Measurements from ENCODE around the gene DNAH10.
A peak's percentile ranks its signal among the peaks of the same experiment; 100 is the strongest.

DNAH10 gene

GRCh38 chr12:123956249-123956648 lies 194.1 kb downstream of the DNAH10 start:
- no peak for DNase-seq

- no peak for DNase-seq
Observed at GRCh38 chr12:123957196-123957595, 195.1 kb downstream of the DNAH10 start.

DNA sequence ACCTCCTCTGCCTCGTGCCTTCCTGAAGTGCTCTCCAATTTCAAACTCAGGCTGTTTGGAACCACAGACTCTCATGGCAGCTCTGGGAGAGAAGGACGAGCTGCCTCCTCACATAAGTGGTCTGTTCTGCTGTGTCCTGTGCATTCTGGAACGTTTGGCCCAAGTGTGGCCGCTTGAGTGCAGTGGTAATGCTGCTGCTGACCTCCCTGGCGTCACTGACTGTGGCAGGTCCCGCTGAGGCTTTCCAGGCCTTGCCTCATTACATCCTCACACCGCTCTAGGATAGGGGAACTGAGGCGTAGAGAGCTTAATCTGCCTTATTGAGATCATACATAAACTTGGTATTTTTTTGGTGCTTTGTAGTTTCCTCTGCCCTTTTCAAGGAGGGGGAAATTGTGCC lies 196.4 kb downstream of the DNAH10 start:
- no peak for DNase-seq

DNA sequence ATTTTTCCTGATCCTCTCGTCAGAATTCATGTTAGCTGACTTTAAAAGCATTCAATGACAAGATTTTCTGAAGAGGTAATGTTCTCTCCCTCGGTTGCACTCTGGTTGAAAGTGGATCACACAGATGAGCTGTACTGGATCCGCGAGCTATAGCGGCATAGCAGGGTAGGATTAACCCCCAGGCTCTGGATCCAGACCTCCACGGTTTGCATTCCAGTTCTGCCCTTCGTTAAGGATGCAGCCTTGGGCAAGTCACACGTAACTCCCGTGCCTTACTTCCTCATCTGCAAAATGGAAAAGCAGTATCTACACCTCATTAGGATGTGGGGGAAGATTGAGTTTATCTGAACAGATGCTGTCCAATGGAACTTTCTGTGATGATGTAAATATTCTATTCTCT lies 196.8 kb downstream of the DNAH10 start:
- DNase-seq, result no peak

GRCh38 chr12:123960029-123960735 lies 198.1 kb downstream of the DNAH10 start:
- no peak for DNase-seq

DNA sequence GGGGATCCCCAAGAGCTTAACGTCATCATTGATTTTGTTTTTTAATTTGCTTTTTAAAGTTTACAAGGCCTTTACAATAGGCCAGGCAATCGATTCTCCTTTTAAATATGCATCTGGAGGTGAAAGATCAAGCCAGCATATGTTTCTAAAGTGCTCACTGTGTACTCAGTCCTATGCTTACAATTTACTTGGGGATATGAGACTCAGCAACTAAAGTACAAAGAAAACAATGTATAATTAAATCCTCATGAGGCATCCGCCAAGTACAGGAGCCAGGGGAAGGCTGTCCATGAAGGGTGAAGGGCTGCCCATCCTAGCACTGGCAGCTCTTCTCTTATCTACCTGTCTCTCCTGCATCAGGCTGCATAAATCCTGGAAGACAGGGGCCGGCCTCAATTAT lies 198.8 kb downstream of the DNAH10 start:
- no peak for DNase-seq

GRCh38 chr12:123961585-123962345 lies 199.7 kb downstream of the DNAH10 start:
- DNase-seq, result no peak

- DNase-seq, result no peak
Observed at GRCh38 chr12:123962513-123962912, 200.4 kb downstream of the DNAH10 start.

DNA sequence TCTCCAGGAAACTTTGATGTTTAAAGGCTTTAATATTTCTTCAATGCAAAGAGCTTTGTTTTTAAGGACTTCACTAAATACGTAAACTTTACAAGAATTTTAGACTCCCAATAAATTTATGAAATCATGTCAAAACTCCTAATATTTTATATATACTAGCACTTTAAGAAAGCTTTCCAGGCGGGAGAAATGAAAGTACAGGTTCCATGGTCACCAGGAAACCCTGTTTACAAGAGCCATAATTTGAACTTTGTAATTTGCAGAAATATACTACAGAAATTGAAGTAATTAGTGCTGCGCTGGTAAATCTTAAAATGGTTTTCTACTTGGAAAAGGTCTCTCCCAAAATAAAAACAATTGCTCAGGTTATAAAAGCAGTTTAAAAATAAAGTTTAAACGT lies 201.7 kb downstream of the DNAH10 start:
- DNase-seq, result no peak

- DNase-seq, result no peak
Observed at GRCh38 chr12:123965382-123965781, 203.3 kb downstream of the DNAH10 start.

GRCh38 chr12:123966596-123966995 lies 204.5 kb downstream of the DNAH10 start:
- no peak for DNase-seq

- no peak for DNase-seq
Observed at GRCh38 chr12:123967121-123967586, 205.1 kb downstream of the DNAH10 start.

DNA sequence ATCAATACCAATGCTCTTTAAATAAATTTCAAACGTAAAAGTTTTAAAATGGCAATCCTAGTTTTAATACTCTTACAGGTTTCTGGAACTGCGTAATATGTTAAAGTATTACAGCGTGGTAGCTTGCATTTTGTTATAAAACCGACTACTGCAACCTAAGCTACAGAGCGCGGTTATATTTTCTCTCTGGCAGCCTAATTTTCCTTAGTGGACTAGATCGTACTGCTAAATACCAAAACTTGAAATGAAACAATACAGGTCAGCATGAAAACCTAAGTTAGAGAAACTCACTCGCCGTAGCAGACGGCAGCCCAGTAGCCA lies 209.3 kb downstream of the DNAH10 start:
- no peak for DNase-seq

GRCh38 chr12:123971770-123972456 lies 209.8 kb downstream of the DNAH10 start:
- peak; percentile 31 to 53 for DNase-seq

GRCh38 chr12:123972457-123973401 lies 210.6 kb downstream of the DNAH10 start, which contains the start of the genes CCDC92 and ZNF664:
Gene CCDC92, minus strand, starts transcription at chr12:123972831. Its CDS starts 28,526 bp downstream, at chr12:123944305.
Gene ZNF664, plus strand, starts transcription at chr12:123973215. Its CDS starts 38,930 bp downstream, at chr12:124012145.
- DNase-seq, result peak; percentile 95 to 98

GRCh38 chr12:123973552-123974341 lies 211.6 kb downstream of the DNAH10 start:
- peak; percentile 29 to 62 for DNase-seq

GRCh38 chr12:123976227-123976826 lies 214.2 kb downstream of the DNAH10 start:
- no peak for DNase-seq

- DNase-seq, result no peak
Observed at GRCh38 chr12:123979566-123979965, 217.5 kb downstream of the DNAH10 start.

- DNase-seq, result no peak
Observed at GRCh38 chr12:123982269-123982668, 220.2 kb downstream of the DNAH10 start.

- peak; percentile 42 to 67 for DNase-seq
Observed at GRCh38 chr12:123983822-123984485, 221.9 kb downstream of the DNAH10 start.

DNA sequence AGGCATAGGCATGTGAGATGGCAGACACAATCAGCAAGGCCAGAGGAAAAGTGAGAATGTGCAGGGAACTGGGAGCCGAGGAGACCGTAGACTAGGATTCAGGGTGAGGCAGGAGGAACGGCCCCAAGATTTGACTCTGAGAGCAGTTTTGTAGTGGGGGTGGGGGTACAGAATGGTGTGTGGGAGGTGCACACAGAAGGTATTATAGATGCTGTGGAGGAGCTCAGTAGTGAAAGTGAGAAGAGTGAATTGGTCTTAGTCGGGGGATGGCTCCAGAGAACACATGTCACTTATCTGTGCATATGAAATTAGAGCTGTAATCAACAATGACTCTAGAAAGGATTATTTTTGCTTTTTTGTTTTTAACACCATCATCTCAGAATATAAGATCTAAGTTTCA lies 222.8 kb downstream of the DNAH10 start:
- DNase-seq, result no peak

Data from NCI-H2081 (cell line).